Measurements from ENCODE around the gene KLHDC7B. TPM values are rescaled to one million over a fixed set of nuclear protein-coding genes. Genes with fewer than 3 reads are reported as not detected.

Gene KLHDC7B
- total RNA-seq, 2 experiments from 2014 or later = 5.8 to 6.8 TPM

DNA sequence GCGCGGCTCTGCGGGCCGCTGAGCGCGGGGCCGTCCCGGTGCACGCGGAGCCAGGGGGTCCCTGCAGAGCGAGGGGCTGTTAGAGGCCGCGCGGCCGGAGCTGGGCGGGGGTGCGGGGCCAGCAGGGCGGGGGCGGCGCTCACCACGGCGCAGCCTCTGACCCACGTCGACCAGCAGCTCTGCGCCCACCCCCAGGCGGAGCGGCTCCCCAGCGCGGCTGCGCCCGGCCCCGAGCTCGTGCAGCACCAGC lies 19.9 kb upstream of the KLHDC7B start:
- ChIA-PET CTCF (interaction anchor here (0.6 to 4.3 kb wide), 49 partner anchors 9 to 564 kb away, joined by 3 to 80 read pairs (median 4); partner anchors contain the start of genes ARSA, CHKB, HDAC10 and KLHDC7B), POLR2A (interaction anchor here (0.7 to 6.7 kb wide), 38 partner anchors 10 to 336 kb away, joined by 3 to 175 read pairs (median 4); partner anchors contain the start of genes ADM2, ARSA, CHKB and CPT1B)
- no peak for DNase-seq
- H3K36me3 Mint-ChIP-seq (ENCODE audit: low read depth) = peaks cover 28% of the 10 kb centered on the region
- H3K9me3 Mint-ChIP-seq = no peaks in the 10 kb centered on the region
- H3K27ac Mint-ChIP-seq = peak overlapping the region; percentile 75
- TF ChIP-seq, protein P1, sequence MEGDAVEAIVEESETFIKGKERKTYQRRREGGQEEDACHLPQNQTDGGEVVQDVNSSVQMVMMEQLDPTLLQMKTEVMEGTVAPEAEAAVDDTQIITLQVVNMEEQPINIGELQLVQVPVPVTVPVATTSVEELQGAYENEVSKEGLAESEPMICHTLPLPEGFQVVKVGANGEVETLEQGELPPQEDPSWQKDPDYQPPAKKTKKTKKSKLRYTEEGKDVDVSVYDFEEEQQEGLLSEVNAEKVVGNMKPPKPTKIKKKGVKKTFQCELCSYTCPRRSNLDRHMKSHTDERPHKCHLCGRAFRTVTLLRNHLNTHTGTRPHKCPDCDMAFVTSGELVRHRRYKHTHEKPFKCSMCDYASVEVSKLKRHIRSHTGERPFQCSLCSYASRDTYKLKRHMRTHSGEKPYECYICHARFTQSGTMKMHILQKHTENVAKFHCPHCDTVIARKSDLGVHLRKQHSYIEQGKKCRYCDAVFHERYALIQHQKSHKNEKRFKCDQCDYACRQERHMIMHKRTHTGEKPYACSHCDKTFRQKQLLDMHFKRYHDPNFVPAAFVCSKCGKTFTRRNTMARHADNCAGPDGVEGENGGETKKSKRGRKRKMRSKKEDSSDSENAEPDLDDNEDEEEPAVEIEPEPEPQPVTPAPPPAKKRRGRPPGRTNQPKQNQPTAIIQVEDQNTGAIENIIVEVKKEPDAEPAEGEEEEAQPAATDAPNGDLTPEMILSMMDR (IDR thresholded peaks at IDR 0.05) = no peak
- H3K4me1 Mint-ChIP-seq (ENCODE audit: low read depth) = peaks cover 25% of the 10 kb centered on the region
- intact Hi-C loops (cut with micrococcal nuclease) = loop anchor here (5.0 kb wide), 1 partner anchor 57 kb away; the partner anchor contains the start of gene CHKB
- no peaks in the 10 kb centered on the region for H3K27me3 Mint-ChIP-seq
- peak overlapping the region; percentile 94 for H3K4me3 Mint-ChIP-seq
- ATAC-seq = no peak

DNA sequence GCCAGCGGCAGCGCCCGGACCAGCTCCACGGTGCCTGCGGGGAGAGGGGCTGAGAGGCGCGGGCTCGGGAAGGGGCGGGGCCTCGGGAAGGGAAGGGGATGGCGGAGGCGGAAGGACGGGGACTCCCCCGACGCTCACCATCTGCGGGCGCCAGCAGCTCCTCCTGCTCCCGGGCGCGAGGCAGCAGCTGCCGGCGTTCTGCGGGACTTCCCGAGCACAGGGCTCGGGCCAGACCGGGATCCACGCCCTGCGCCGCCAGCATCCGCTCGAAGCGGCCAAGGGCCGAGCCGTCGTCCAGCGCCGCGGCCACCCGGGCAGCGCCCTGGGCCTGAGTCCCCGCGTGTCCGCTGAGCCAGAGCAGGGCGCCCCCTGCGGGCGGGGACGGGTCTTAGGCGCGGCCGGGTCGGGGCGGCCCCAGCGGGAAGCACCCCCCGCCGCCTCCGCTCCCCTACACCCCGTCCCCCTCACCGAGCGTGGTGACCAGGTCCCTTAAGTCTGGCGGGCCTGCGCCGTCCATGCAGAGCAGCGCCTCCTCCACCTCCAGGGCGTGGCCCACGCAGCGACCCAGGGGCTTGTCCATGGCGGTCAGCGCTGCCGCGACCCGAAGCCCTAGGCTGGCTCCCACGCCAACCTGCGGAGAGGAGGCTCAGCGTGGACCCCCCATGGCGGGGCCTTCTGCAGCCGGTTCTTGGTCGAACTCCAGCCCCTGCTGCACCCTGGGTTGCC lies 19.4 kb upstream of the KLHDC7B start:
- TF ChIP-seq, protein P1 (IDR thresholded peaks at IDR 0.05) = peak; percentile 89
- Mint-ChIP-seq H3K27me3 (no peaks in the 10 kb centered on the region), H3K4me3 (peak overlapping the region; percentile 94), H3K27ac (peak overlapping the region; percentile 88), H3K36me3 (ENCODE audit: low read depth) (peaks cover 26% of the 10 kb centered on the region), H3K4me1 (ENCODE audit: low read depth) (peaks cover 25% of the 10 kb centered on the region), H3K9me3 (no peaks in the 10 kb centered on the region)
- DNase-seq = peak; percentile 90
- peak; percentile 52 for ATAC-seq
- ChIA-PET CTCF (interaction anchor here (0.8 to 4.3 kb wide), 43 partner anchors 9 to 564 kb away, joined by 3 to 80 read pairs (median 5); partner anchors contain the start of genes ARSA, CHKB, HDAC10 and KLHDC7B), POLR2A (interaction anchor here (0.7 to 6.7 kb wide), 39 partner anchors 11 to 336 kb away, joined by 3 to 175 read pairs (median 5); partner anchors contain the start of genes ADM2, ARSA, CHKB and CPT1B)
- intact Hi-C loops (cut with micrococcal nuclease) = loop anchor here (5.0 kb wide), 1 partner anchor 56 kb away; the partner anchor contains the start of gene CHKB

DNA sequence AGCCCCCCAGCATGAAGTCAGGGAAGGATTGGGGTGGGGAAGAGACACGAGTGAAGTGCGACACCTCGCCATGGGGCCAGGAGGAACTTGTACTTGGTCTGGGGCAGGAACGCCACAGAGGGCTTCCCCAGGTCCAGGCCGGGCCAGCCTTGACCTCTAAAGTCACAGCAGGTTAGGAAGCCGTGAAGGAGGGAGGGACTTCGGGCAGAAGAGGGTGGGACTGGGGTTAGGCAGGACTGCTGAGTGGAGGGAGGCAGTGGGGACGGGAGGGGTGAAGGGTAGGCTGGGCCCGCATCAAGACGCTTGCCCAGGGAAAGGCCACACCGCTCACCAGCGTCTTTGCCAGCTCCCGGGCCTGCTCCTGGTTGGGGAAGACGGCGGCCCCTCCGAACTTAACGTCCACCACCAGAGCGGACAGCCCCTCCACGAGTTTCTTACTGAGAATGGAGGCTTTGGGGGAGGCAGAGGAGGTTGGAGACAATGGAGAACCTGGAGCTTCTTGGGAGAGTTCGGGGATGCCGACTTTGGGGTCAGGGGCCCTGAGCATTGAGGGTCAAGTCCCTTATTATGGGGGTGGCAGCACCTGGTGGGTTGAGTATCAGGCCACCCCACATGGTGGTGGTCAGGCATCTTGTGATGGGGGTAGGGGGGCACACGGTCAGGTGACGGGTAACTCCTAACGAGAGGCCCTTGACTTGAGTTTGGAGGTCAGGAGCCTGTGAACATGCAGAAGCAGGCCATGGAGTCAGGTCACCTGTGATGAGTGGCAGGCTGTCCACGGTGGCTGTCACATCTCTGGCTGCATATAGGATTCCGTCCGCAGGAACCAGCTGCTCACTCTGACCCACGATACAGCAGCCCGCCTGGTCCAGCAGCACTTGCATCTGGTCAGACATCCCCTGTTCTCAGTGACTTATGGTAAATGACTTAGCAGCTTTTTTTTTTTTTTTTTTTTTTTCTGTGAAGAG lies 18.6 kb upstream of the KLHDC7B start:
- peak overlapping the region; percentile 88 for H3K27ac Mint-ChIP-seq
- CTCF ChIA-PET = interaction anchor here (0.7 to 4.3 kb wide), 6 partner anchors 9 to 93 kb away, joined by 3 to 80 read pairs (median 37); partner anchors contain the start of genes LMF2, NCAPH2 and SYCE3
- peak overlapping the region; percentile 94 for H3K4me3 Mint-ChIP-seq
- no peaks in the 10 kb centered on the region for H3K27me3 Mint-ChIP-seq
- TF ChIP-seq, protein P1 (IDR thresholded peaks at IDR 0.05) = no peak
- peaks cover 25% of the 10 kb centered on the region for H3K4me1 Mint-ChIP-seq (ENCODE audit: low read depth)
- peak; percentile 71 for DNase-seq
- H3K36me3 Mint-ChIP-seq (ENCODE audit: low read depth) = peaks cover 26% of the 10 kb centered on the region
- H3K9me3 Mint-ChIP-seq = no peaks in the 10 kb centered on the region
- ATAC-seq = peak; percentile 11
- POLR2A ChIA-PET = interaction anchor here (0.9 to 6.7 kb wide), 9 partner anchors 11 to 99 kb away, joined by 3 to 175 read pairs (median 8); partner anchors contain the start of genes CHKB, KLHDC7B, LMF2 and NCAPH2
- intact Hi-C loops (cut with micrococcal nuclease) = loop anchor here (5.0 kb wide), 1 partner anchor 55 kb away; the partner anchor contains the start of gene CHKB

DNA sequence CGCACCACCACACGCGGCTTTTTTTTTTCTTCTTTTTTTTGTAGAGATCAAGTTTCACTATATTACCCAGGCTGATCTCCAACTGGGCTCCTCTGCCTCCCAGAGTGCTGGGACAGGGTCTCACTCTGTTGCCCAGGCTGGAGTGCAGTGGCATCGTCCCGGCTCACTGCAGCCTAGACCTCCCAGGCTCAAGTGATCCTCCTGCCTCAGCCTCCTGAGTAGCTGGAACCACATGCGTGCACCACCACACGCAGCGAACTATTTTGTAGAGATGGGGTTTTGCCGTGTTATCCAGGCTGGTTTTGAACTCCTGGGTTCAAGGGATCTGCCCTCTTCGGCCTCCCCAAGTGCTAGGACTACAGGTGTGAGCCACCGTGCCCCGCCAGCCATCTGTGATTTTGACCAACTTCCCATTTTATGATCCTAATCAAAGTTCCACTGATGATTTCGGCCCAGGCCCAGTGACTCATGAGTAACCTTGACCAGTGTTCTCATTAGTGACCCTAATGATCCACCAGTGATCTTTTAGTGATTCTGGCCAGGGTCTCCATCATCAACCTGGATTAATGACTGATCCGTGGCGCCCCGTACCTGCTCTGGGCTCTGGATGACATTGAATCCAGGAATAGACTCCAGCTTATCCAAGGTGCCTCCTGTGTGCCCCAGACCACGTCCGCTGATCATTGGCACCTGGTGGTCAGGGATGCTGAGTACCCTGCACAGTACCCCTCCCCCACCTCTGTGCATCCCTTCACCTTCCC lies 17.6 kb upstream of the KLHDC7B start:
- Mint-ChIP-seq H3K27ac (peak overlapping the region; percentile 88), H3K9me3 (no peaks in the 10 kb centered on the region), H3K36me3 (ENCODE audit: low read depth) (peaks cover 27% of the 10 kb centered on the region), H3K4me3 (peak overlapping the region; percentile 94), H3K27me3 (no peaks in the 10 kb centered on the region), H3K4me1 (ENCODE audit: low read depth) (peaks cover 31% of the 10 kb centered on the region)
- TF ChIP-seq, protein P1 (IDR thresholded peaks at IDR 0.05) = no peak
- intact Hi-C loops (cut with micrococcal nuclease) = loop anchor here (5.0 kb wide), 1 partner anchor 54 kb away; the partner anchor contains the start of gene CHKB
- ATAC-seq = no peak
- ChIA-PET CTCF (interaction anchor here (0.9 to 4.3 kb wide), 5 partner anchors 20 to 92 kb away, joined by 3 to 67 read pairs (median 5); partner anchors contain the start of gene SYCE3), POLR2A (interaction anchor here (0.9 to 6.7 kb wide), 12 partner anchors 9 to 98 kb away, joined by 3 to 175 read pairs (median 7); partner anchors contain the start of genes CHKB, KLHDC7B, LMF2 and NCAPH2)
- no peak for DNase-seq

Measured in activated CD8-positive, alpha-beta T cell treated with anti-CD3 and anti-CD28 coated beads for 36 hours (primary cell).